ENCODE measurements around the gene FAM161B.
A peak's percentile ranks its signal among the peaks of the same experiment; 100 is the strongest.

Gene FAM161B, protein sequence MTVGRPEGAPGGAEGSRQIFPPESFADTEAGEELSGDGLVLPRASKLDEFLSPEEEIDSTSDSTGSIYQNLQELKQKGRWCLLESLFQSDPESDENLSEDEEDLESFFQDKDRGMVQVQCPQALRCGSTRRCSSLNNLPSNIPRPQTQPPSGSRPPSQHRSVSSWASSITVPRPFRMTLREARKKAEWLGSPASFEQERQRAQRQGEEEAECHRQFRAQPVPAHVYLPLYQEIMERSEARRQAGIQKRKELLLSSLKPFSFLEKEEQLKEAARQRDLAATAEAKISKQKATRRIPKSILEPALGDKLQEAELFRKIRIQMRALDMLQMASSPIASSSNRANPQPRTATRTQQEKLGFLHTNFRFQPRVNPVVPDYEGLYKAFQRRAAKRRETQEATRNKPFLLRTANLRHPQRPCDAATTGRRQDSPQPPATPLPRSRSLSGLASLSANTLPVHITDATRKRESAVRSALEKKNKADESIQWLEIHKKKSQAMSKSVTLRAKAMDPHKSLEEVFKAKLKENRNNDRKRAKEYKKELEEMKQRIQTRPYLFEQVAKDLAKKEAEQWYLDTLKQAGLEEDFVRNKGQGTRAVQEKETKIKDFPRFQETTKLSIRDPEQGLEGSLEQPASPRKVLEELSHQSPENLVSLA

DNA sequence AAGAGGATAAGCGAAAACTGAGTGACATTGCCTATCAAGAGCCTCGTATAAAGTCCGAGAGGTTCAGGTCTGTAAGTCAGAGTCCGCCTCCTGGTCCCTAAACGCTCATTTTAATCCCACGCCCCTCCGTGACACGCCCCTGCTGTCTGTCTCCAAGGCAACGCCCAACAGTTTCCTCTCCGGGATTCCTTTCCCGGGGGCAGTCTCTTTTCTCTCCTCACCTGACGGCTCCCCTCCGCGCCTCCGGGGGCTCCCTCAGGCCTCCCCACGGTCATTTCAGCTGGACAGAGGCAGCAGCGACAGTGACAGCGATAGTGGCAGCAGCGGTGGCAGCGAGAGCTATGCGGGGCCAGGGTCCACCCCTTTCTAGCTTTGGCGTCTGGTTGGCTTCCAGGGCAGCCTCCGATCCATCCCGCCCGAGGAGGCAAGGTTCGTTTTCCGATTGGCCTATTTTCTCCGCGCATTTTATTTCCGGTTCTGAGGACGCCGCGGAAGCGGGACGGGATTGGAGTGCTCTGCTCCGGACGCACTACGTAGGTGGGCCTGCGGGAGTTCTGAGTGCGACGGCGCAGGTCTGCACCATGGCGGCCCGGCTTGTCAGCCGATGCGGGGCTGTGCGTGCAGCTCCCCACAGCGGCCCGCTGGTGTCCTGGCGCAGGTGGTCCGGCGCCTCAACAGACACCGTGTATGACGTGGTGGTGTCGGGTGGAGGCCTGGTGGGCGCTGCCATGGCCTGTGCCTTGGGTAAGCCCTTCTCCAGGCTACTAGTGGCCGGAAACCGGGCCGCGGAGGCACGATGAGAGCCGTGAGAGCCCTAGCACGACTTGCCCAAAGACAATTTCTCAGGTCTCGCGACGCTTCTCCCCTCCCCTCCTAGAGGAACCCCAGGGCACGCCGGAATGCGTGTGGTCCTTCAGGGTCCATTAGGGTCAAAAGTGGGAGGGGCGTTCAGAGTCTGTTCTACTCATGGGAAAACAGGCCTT lies at the start of gene FAM161B, which contains the start of gene COQ6:
TSS of gene FAM161B (minus strand) at position 343 of the 983 bp plus-strand sequence. CDS start at position 275, 68 bp downstream.
TSS of gene COQ6 (plus strand) at position 551 of the 983 bp plus-strand sequence. CDS start at position 582, 31 bp downstream.
- peak; percentile 95 for DNase-seq (ENCODE audit: low read depth)
- TF ChIP-seq, protein P1, sequence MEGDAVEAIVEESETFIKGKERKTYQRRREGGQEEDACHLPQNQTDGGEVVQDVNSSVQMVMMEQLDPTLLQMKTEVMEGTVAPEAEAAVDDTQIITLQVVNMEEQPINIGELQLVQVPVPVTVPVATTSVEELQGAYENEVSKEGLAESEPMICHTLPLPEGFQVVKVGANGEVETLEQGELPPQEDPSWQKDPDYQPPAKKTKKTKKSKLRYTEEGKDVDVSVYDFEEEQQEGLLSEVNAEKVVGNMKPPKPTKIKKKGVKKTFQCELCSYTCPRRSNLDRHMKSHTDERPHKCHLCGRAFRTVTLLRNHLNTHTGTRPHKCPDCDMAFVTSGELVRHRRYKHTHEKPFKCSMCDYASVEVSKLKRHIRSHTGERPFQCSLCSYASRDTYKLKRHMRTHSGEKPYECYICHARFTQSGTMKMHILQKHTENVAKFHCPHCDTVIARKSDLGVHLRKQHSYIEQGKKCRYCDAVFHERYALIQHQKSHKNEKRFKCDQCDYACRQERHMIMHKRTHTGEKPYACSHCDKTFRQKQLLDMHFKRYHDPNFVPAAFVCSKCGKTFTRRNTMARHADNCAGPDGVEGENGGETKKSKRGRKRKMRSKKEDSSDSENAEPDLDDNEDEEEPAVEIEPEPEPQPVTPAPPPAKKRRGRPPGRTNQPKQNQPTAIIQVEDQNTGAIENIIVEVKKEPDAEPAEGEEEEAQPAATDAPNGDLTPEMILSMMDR (IDR thresholded peaks at IDR 0.05; ENCODE audit: control insufficient read depth, extremely low read depth, insufficient read depth): peak; percentile 25; the same call in 1 of the 2 replicates
- H3K4me3 ChIP-seq (ENCODE audit: low read depth, low read length): peak within 1 kb of the TSS; percentile 90

DNA sequence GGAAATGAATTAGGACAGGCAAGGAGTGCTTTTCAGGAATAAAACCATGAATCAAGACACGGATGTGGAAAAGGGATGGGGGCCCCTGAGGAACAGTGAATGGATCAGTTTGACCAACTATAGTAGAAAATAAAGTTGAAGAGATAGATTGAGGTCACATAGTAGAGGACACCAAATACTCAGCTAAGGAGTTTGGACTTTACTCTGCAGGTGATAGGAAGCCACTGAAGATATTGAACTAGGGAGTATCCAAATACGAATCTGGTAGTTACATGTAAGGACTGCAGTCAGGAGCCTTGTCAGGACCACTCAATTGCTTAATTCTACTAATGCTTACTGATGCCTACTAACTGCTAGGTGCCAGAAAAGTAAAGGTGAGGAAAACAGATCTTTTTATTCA lies 48.8 kb upstream of the FAM161B start:
- TF ChIP-seq, protein P1 (IDR thresholded peaks at IDR 0.05; ENCODE audit: control insufficient read depth, extremely low read depth, insufficient read depth): no peak
- no peak overlapping the region for H3K4me3 ChIP-seq (ENCODE audit: low read depth, low read length)
- no peak for DNase-seq (ENCODE audit: low read depth)

DNA sequence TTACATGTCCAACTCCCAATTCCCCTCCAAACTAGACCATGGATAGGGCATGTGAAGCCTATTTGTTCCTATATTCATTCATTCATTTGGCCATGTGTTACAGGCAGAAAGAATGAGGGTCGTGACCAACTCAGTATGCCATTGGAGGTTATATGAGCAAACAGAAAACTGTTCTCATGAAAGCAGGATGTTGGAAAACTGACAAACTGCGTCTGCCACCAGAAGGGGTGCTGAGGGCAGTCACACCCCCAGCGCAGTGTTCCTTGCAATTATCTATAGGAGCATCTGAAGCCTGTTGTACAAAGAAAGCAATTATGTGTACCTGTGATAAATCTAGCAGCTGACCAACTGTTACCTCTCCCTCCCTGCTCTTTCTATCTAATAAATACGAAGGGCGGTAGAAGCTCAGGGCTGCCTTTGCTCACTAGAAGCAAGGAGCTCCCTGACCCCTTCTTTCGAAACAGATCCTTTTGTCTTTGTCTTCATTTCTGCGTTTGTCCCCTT lies 48.1 kb upstream of the FAM161B start:
- no peak for DNase-seq (ENCODE audit: low read depth)
- H3K4me3 ChIP-seq (ENCODE audit: low read depth, low read length): no peak overlapping the region
- TF ChIP-seq, protein P1 (IDR thresholded peaks at IDR 0.05; ENCODE audit: control insufficient read depth, extremely low read depth, insufficient read depth): no peak

DNA sequence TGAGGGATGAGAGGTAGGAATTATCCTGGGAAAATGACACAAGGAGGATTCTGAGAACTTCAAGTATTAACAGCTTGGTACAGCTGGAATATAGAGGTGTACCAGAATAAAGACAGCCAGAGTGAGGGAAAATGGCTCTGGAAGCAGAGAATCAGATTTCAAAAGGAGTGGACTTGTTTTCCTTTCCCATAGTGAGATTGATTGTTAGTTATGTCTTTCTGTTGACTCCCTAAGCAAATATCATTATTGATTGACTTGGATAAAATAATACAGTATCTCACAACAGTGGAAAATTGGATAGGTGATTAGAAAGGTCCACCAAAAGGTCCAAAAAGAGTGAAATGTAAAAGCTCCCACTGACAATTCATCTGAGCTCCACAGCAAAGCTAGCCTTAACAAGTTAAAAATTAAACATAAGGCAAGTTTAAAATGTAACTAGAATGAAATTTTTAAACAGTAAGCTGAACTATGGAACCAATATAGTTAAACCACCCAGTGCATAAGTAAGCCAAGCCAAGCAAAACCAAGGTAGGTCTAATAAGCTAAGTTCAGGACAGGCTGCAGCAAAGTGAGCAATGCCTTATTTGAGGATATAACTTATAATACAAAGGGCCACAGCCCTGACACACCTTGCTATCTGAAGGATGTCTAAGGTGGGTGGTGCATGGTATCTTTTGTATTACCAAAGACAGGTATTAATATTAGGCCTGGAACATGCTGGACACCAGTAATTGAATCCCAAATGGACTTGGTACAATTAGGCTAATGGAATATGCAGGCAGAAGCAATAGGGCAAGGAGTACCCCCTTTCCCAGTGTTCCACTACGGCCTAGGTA lies 47.4 kb upstream of the FAM161B start:
- no peak overlapping the region for H3K4me3 ChIP-seq (ENCODE audit: low read depth, low read length)
- no peak for DNase-seq (ENCODE audit: low read depth)
- TF ChIP-seq, protein P1 (IDR thresholded peaks at IDR 0.05; ENCODE audit: control insufficient read depth, extremely low read depth, insufficient read depth): no peak

DNA sequence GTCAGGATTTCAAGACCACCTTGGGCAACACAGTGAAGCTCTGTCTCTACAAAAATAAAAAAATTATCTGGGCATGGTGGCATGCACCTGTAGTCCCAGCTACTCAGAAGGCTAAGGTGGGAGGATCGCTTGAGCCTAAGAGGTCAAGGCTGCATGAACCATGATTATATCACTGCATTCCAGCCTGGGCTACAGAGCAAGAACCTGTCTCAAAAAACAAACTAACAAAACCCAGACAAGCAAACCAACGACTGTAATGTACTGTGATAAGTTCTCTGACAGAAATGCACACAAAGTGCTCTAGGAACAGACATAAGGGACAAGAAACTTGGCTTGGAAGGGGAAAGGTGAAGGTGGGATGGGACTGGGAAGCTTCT lies 46.8 kb upstream of the FAM161B start:
- no peak for DNase-seq (ENCODE audit: low read depth)
- TF ChIP-seq, protein P1 (IDR thresholded peaks at IDR 0.05; ENCODE audit: control insufficient read depth, extremely low read depth, insufficient read depth): no peak
- no peak overlapping the region for H3K4me3 ChIP-seq (ENCODE audit: low read depth, low read length)
